Right lobe of liver (tissue), 6 donors: Measurements from ENCODE around the gene CD300LD. TPM values are rescaled to one million over a fixed set of nuclear protein-coding genes. Genes with fewer than 3 reads are reported as not detected.

ENCODE experiments used
- ATAC-seq, 4 donors: fragments of 200-7000 bp; cut with Tn5 transposase; one replicate each; pipeline ENCODE4 v1.9.1; 2020; ENCODE audit warnings: mild to moderate bottlenecking in 4 of 4, moderate library complexity in 4 of 4
- DNase-seq, 3 donors: peaks; one replicate each; pipeline ENCODE4 v3.0.0-alpha.2; 2020
- H3K27ac ChIP-seq, 3 donors: fragments of 200-600 bp; one replicate each; pipeline ENCODE4 v1.8.0; 2022
- H3K27me3 ChIP-seq, 2 donors: fragments of 200-600 bp; one replicate each; pipeline ENCODE4 v1.8.0; 2022
- H3K36me3 ChIP-seq, 4 donors: fragments of 200-600 bp; sonication (generic) in 1 of 4; one replicate each; pipeline versions ENCODE4 v1.5.1 to v1.8.0; 2017 to 2022; ENCODE audit warnings: control low read depth in 1 of 4
- H3K4me1 ChIP-seq, 4 donors: fragments of 200-600 bp; sonication (generic) in 1 of 4; one replicate each; pipeline versions ENCODE4 v1.5.1 to v1.8.0; 2017 to 2022; ENCODE audit warnings: control low read depth in 1 of 4
- H3K4me3 ChIP-seq, 3 donors: fragments of 200-600 bp; one replicate each; pipeline ENCODE4 v1.8.0; 2022
- H3K9me3 ChIP-seq, 4 donors: fragments of 200-600 bp; sonication (generic) in 1 of 4; one replicate each; pipeline versions ENCODE4 v1.5.1 to v1.8.0; 2017 to 2022; ENCODE audit warnings: control low read depth in 1 of 4
- POLR2A ChIP-seq: fragments of 450-650 bp; IDR thresholded peaks from one replicate; pipeline ENCODE4 v1.6.1; 2017; ENCODE audit warnings: antibody characterized with exemption, mild to moderate bottlenecking
- WGBS: methylation state at CpG from one replicate; pipeline ENCODE4 v1.1.6; 2018; ENCODE audit warnings: low coverage, low lambda C conversion rate; ENCODE audit not compliant: insufficient coverage; ENCODE audit errors: missing lambda C conversion rate; 5-methylcytosine and 5-hydroxymethylcytosine counted together
- intact Hi-C, 2 donors: fragments of 100-400 bp; cut with DNase I; formaldehyde crosslinking; loops; one replicate each; pipeline versions ENCODE4 v1.11.2 to v1.14.1; 2022
- total RNA-seq, 6 experiments: library from RNA; depleted of rRNA in 2 of 6; stranded (reverse); fragments of >200 nt in 2 of 6; fragmentation: NEBNext Ultra II Directional in 3 of 6; extraction: Animal tissue kit (Norgen Biotek cat#: 25700) in 3 of 6; gene quantifications; one replicate each; pipeline versions ENCODE4 v1.1.0 to v1.2.4, GENCODE V29; 2016 to 2023
- TF ChIP-seq, protein P1 (sequence below), 4 donors: fragments of 200-600 bp in 3 of 4; fragments of 450-650 bp in 1 of 4; IDR thresholded peaks; one replicate each; pipeline versions ENCODE4 v1.5.1 to v1.8.0; 2016 to 2022; ENCODE audit warnings: antibody characterized with exemption in 4 of 4, mild to moderate bottlenecking in 2 of 4
- donor health status: DM: no; HTN: yes; CAD: no.
- donor health status: DM: no; HTN: no; CAD: no.
- donor health status: DM: no; HTN: no; CAD: no.
- donor health status: DM: no; HTN: yes; CAD: no.
- donor health status: DM: no; HTN: yes; CAD: no.

Gene CD300LD
- total RNA-seq, 6 experiments from 2014 or later: not detected

- H3K27me3 ChIP-seq: no peaks in the 10 kb centered on the region
- no peaks in the 10 kb centered on the region for H3K9me3 ChIP-seq
- intact Hi-C loops: no loop called here
- no peak overlapping the region for H3K27ac ChIP-seq
- H3K4me3 ChIP-seq: no peak overlapping the region
- DNase-seq (no peak), ATAC-seq (no peak)
- WGBS: 41% methylated on average over 3 of the region's 6 CpGs
- no peaks in the 10 kb centered on the region for H3K4me1 ChIP-seq
- H3K36me3 ChIP-seq: no peaks in the 10 kb centered on the region
- TF ChIP-seq, protein P1, sequence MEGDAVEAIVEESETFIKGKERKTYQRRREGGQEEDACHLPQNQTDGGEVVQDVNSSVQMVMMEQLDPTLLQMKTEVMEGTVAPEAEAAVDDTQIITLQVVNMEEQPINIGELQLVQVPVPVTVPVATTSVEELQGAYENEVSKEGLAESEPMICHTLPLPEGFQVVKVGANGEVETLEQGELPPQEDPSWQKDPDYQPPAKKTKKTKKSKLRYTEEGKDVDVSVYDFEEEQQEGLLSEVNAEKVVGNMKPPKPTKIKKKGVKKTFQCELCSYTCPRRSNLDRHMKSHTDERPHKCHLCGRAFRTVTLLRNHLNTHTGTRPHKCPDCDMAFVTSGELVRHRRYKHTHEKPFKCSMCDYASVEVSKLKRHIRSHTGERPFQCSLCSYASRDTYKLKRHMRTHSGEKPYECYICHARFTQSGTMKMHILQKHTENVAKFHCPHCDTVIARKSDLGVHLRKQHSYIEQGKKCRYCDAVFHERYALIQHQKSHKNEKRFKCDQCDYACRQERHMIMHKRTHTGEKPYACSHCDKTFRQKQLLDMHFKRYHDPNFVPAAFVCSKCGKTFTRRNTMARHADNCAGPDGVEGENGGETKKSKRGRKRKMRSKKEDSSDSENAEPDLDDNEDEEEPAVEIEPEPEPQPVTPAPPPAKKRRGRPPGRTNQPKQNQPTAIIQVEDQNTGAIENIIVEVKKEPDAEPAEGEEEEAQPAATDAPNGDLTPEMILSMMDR (IDR thresholded peaks at IDR 0.05): no peak
- no peak for TF ChIP-seq POLR2A
These were observed 12.1 kb upstream of the CD300LD start for GRCh38 chr17:74604200-74604599.

GRCh38 chr17:74603746-74604145 is 11.7 kb upstream of the CD300LD start:
- intact Hi-C loops: no loop called here
- TF ChIP-seq, protein P1 (IDR thresholded peaks at IDR 0.05): no peak
- no peak for TF ChIP-seq POLR2A

DNA sequence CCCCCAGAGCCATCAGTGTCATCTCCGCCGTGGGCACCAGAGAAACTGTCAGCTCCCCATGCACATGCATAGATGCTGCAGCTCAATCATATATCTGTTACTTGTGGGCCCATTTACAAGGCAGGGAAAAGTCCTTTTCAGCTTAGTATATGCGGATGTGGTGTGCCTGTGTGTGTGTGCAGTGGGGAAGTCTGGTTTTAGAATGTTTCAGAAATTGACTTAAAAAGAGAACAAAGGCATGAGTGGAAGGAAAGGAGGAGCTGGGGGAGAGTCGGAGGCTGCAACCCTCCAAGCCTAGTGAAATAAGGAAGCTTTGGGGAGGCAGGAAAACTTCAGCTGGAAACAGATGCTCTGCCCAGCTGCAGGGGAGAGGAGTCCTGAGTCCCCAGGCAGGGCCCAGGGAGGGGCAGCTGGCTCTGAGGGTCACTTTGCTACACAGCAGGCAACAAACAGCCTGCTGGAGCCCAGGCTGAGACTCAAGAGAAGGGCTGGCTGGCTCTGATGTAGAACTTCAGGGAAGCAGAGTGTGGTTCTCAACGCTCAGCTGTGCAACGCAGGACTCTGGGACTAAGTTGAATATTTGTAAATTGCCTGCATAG is 11.1 kb upstream of the CD300LD start:
- intact Hi-C loops: no loop called here
- no peaks in the 10 kb centered on the region for H3K36me3 ChIP-seq
- WGBS: 42% methylated on average over 3 of the region's 6 CpGs
- DNase-seq (no peak), ATAC-seq (no peak)
- no peaks in the 10 kb centered on the region for H3K4me1 ChIP-seq
- H3K27ac ChIP-seq: no peak overlapping the region
- no peak for TF ChIP-seq POLR2A
- TF ChIP-seq, protein P1 (IDR thresholded peaks at IDR 0.05): no peak
- no peaks in the 10 kb centered on the region for H3K9me3 ChIP-seq
- H3K27me3 ChIP-seq: no peaks in the 10 kb centered on the region
- no peak overlapping the region for H3K4me3 ChIP-seq

More at GRCh38 chr17:74603746-74604145, 11.7 kb upstream of the CD300LD start:
- Histone ChIP-seq H3K4me1 (no peaks in the 10 kb centered on the region), H3K27me3 (no peaks in the 10 kb centered on the region), H3K27ac (no peak overlapping the region), H3K36me3 (no peaks in the 10 kb centered on the region), H3K9me3 (no peaks in the 10 kb centered on the region), H3K4me3 (no peak overlapping the region)
- ATAC-seq (no peak), DNase-seq (no peak)
- 40% methylated on average over 1 of the region's 5 CpGs for WGBS

GRCh38 chr17:74601944-74602572 is 10.0 kb upstream of the CD300LD start:
- 40% methylated on average over 8 of the region's 12 CpGs for WGBS
- DNase-seq: no peak
- Histone ChIP-seq H3K27ac (no peak overlapping the region), H3K36me3 (no peaks in the 10 kb centered on the region), H3K4me1 (no peaks in the 10 kb centered on the region), H3K27me3 (no peaks in the 10 kb centered on the region), H3K9me3 (no peaks in the 10 kb centered on the region), H3K4me3 (no peak overlapping the region)
- intact Hi-C loops: no loop called here
- ATAC-seq: peak; percentile 53 to 66 (median 60)
- no peak for TF ChIP-seq POLR2A
- TF ChIP-seq, protein P1 (IDR thresholded peaks at IDR 0.05): peak; percentile 47 to 69 (median 64)
